Fibroblast of lung (primary cell): ENCODE results near the gene HKDC1. TPM values are rescaled to one million over a fixed set of nuclear protein-coding genes. Genes with fewer than 3 reads are reported as not detected.
A peak's percentile ranks its signal among the peaks of the same experiment; 100 is the strongest.

Source experiments
- DNase-seq, 2 donors: peaks; one replicate each; pipeline versions ENCODE4 v3.0.0 to v3.0.0-alpha.2; 2010; ENCODE audit warnings: low read depth in 2 of 2
- H2AFZ ChIP-seq: 2 replicates; pipeline ENCODE4 v1.5.1; 2012; ENCODE audit warnings: low read length, control low read depth, inconsistent platforms
- H3K27ac ChIP-seq: 2 replicates; pipeline ENCODE4 v1.5.1; 2011; ENCODE audit warnings: low read length, control low read depth; ENCODE audit not compliant: insufficient read depth
- H3K27me3 ChIP-seq: 2 replicates; pipeline ENCODE4 v1.5.1; 2011; ENCODE audit warnings: mild to moderate bottlenecking, low read length; ENCODE audit not compliant: control insufficient read depth, insufficient read depth
- H3K36me3 ChIP-seq: 2 replicates; pipeline ENCODE4 v1.5.1; 2011; ENCODE audit warnings: low read length; ENCODE audit not compliant: control insufficient read depth, insufficient read depth
- H3K4me1 ChIP-seq: 2 replicates; pipeline ENCODE4 v1.5.1; 2011; ENCODE audit warnings: low read length; ENCODE audit not compliant: control insufficient read depth, insufficient read depth; ENCODE audit errors: extremely low read depth
- H3K4me2 ChIP-seq: 2 replicates; pipeline ENCODE4 v1.5.1; 2011; ENCODE audit warnings: low read length, control low read depth; ENCODE audit not compliant: insufficient read depth; ENCODE audit errors: extremely low read depth
- H3K4me3 ChIP-seq, 4 experiments: fragments of 200-600 bp in 1 of 4; sonication (generic) in 1 of 4; replicated peaks in 1 of 4; 2 replicates each; pipeline ENCODE4 v1.5.1; 2011 to 2016; ENCODE audit warnings: low read length in 4 of 4, low read depth in 3 of 4, mild to moderate bottlenecking in 3 of 4, control low read depth in 2 of 4, inconsistent platforms in 1 of 4, mixed read lengths in 1 of 4; ENCODE audit not compliant: insufficient read depth in 1 of 4; ENCODE audit errors: control extremely low read depth in 1 of 4
- H3K79me2 ChIP-seq: 2 replicates; pipeline ENCODE4 v1.5.1; 2012; ENCODE audit warnings: mild to moderate bottlenecking, low read length, inconsistent platforms; ENCODE audit not compliant: control insufficient read depth, insufficient read depth
- H3K9ac ChIP-seq: 2 replicates; pipeline ENCODE4 v1.5.1; 2011; ENCODE audit warnings: mild to moderate bottlenecking, low read length, control low read depth; ENCODE audit not compliant: insufficient read depth
- H3K9me3 ChIP-seq: 2 replicates; pipeline ENCODE4 v1.5.1; 2012; ENCODE audit warnings: low read depth, low read length; ENCODE audit not compliant: control insufficient read depth, insufficient read depth
- H4K20me1 ChIP-seq: 2 replicates; pipeline ENCODE4 v1.5.1; 2011; ENCODE audit warnings: low read length; ENCODE audit not compliant: control insufficient read depth, insufficient read depth; ENCODE audit errors: extremely low read depth
- CTCF ChIP-seq, 2 donors: IDR thresholded peaks in 1 of 2; conservative IDR thresholded peaks in 1 of 2; 1 replicate in 1 of 2; 2 replicates in 1 of 2; pipeline ENCODE4 v1.5.1; 2011 to 2012; ENCODE audit warnings: low read length in 2 of 2, control low read depth in 1 of 2, inconsistent platforms in 1 of 2, low read depth in 1 of 2, mild to moderate bottlenecking in 1 of 2
- EZH2 ChIP-seq: IDR thresholded peaks from 2 replicates; pipeline ENCODE4 v1.5.1; 2012; ENCODE audit warnings: low read length, control low read depth, mild to moderate bottlenecking; ENCODE audit errors: missing control alignments
- polyA plus RNA-seq, 2 donors: library from polyadenylated mRNA; depleted of rRNA in 1 of 2; stranded (reverse) in 1 of 2; unstranded in 1 of 2; fragments of >200 nt; gene quantifications; 2 replicates each; pipeline ENCODE4 v1.2.1, GENCODE V29; 2011 to 2012; ENCODE audit warnings: missing spikeins in 1 of 2
- total RNA-seq: library from RNA; depleted of rRNA; stranded (reverse); fragments of >200 nt; gene quantifications from 2 replicates; pipeline ENCODE4 v1.2.1, GENCODE V29; 2014

HKDC1 gene
- total and polyA plus RNA-seq, 2 donors (not counting 1 experiment from before 2014, with no cell fraction given): 0.12 to 1.8 TPM

- Histone ChIP-seq H3K36me3 (no peaks in the 10 kb centered on the region), H4K20me1 (no peaks in the 10 kb centered on the region), H3K4me1 (peaks cover 12% of the 10 kb centered on the region), H3K9ac (no peak overlapping the region), H3K27ac (no peak overlapping the region), H3K4me3 (no peak overlapping the region), H3K4me2 (no peak overlapping the region), H2AFZ (no peak overlapping the region), H3K27me3 (no peaks in the 10 kb centered on the region), H3K9me3 (no peaks in the 10 kb centered on the region), H3K79me2 (peaks cover 17% of the 10 kb centered on the region)
- TF ChIP-seq EZH2: no peak
- TF ChIP-seq CTCF (conservative IDR thresholded peaks at IDR 0.05 in 1 of 2, IDR thresholded peaks at IDR 0.05 in 1 of 2; ENCODE audit: low read depth in 1 of 2, low read length in 2 of 2): no peak
- DNase-seq: no peak
Measured at GRCh38 chr10:69176823-69177222, 43.3 kb upstream of the HKDC1 start.

GRCh38 chr10:69179089-69179742 is 40.9 kb upstream of the HKDC1 start:
- H3K4me3 ChIP-seq: peak overlapping the region; percentile 67 to 99 (median 96)
- H3K79me2 ChIP-seq: peaks cover 35% of the 10 kb centered on the region
- peak in 1 of 2 donors; percentile 83 for DNase-seq

More at GRCh38 chr10:69179089-69179742, 40.9 kb upstream of the HKDC1 start:
- Histone ChIP-seq H3K27me3 (no peaks in the 10 kb centered on the region), H2AFZ (peak overlapping the region; percentile 85), H3K4me1 (peaks cover 12% of the 10 kb centered on the region), H3K27ac (peak overlapping the region; percentile 97), H4K20me1 (no peaks in the 10 kb centered on the region), H3K9ac (peak overlapping the region; percentile 88), H3K36me3 (peaks cover 2% of the 10 kb centered on the region), H3K9me3 (no peaks in the 10 kb centered on the region), H3K4me2 (peak overlapping the region; percentile 97)
- TF ChIP-seq EZH2 (no peak), CTCF (conservative IDR thresholded peaks at IDR 0.05 in 1 of 2, IDR thresholded peaks at IDR 0.05 in 1 of 2; ENCODE audit: low read depth in 1 of 2, low read length in 2 of 2) (no peak)
